CD4-positive, alpha-beta T cell (primary cell): ENCODE measurements around the gene ZNF366. TPM values are rescaled to one million over a fixed set of nuclear protein-coding genes. Genes with fewer than 3 reads are reported as not detected.

Experiments used
- ATAC-seq: fragments of 200-7000 bp; cut with Tn5 transposase; one replicate; pipeline ENCODE4 v1.10.0; 2022; ENCODE audit warnings: mild to moderate bottlenecking; ENCODE audit not compliant: poor library complexity
- CTCF ChIA-PET: fragments of 350-600 bp; sonication (Branson Sonifier 250); formaldehyde crosslinking; loops from one replicate; lab custom pipeline; 2021; ENCODE audit warnings: antibody characterized with exemption, inconsistent platforms; lab: Charles Lee
- POLR2A ChIA-PET: fragments of 350-600 bp; sonication (Branson Sonifier 250); formaldehyde crosslinking; loops from one replicate; lab custom pipeline; 2021; ENCODE audit warnings: antibody characterized with exemption, inconsistent platforms; lab: Charles Lee
- DNase-seq, 14 experiments: peaks; one replicate each; pipeline ENCODE4 v3.0.0-alpha.2; 2013 to 2020; ENCODE audit warnings: mixed read lengths in 2 of 14
- H3K27ac ChIP-seq, 2 donors: one replicate each; pipeline versions ENCODE4 v1.5.1 to v1.7.0; 2013; ENCODE audit warnings: low read length in 2 of 2, low read depth in 1 of 2, mild to moderate bottlenecking in 1 of 2
- H3K27me3 ChIP-seq, 2 experiments: 1 replicate in 1 of 2; 2 replicates in 1 of 2; pipeline versions ENCODE4 v1.6.1 to v1.7.0; 2013; ENCODE audit warnings: low read length in 2 of 2, control low read depth in 1 of 2, mild to moderate bottlenecking in 1 of 2, moderate library complexity in 1 of 2; ENCODE audit not compliant: insufficient read depth in 2 of 2, control insufficient read depth in 1 of 2
- H3K36me3 ChIP-seq: one replicate; pipeline ENCODE4 v1.6.1; 2013; ENCODE audit warnings: low read length, control low read depth; ENCODE audit not compliant: insufficient read depth
- H3K4me1 ChIP-seq: one replicate; pipeline ENCODE4 v1.6.1; 2013; ENCODE audit warnings: low read length, control low read depth; ENCODE audit not compliant: insufficient read depth
- H3K4me3 ChIP-seq: one replicate; pipeline ENCODE4 v1.5.1; 2013; ENCODE audit warnings: mild to moderate bottlenecking, low read length, moderate library complexity
- H3K9me3 ChIP-seq, 2 experiments: 1 replicate in 1 of 2; 2 replicates in 1 of 2; pipeline versions ENCODE4 v1.6.1 to v1.7.0; 2013; ENCODE audit warnings: low read length in 2 of 2, mild to moderate bottlenecking in 2 of 2, control low read depth in 1 of 2, moderate library complexity in 1 of 2; ENCODE audit not compliant: control insufficient read depth in 1 of 2, insufficient read depth in 1 of 2
- H3K27ac Mint-ChIP-seq: one replicate; pipeline ENCODE4 v1.8.0; 2020; ENCODE audit warnings: mixed read lengths
- H3K27me3 Mint-ChIP-seq: one replicate; pipeline ENCODE4 v1.8.0; 2021; ENCODE audit warnings: mixed read lengths
- H3K36me3 Mint-ChIP-seq: one replicate; pipeline ENCODE4 v1.8.0; 2021; ENCODE audit warnings: low read depth, mixed read lengths
- H3K4me1 Mint-ChIP-seq: one replicate; pipeline ENCODE4 v1.8.0; 2021; ENCODE audit warnings: low read depth, mixed read lengths
- H3K4me3 Mint-ChIP-seq: one replicate; pipeline ENCODE4 v1.8.0; 2020; ENCODE audit warnings: mild to moderate bottlenecking, mixed read lengths
- H3K9me3 Mint-ChIP-seq: one replicate; pipeline ENCODE4 v1.8.0; 2020; ENCODE audit warnings: mixed read lengths
- intact Hi-C, 2 experiments: fragments of 100-400 bp; cut with DNase I in 1 of 2; cut with micrococcal nuclease in 1 of 2; formaldehyde crosslinking; loops; one replicate each; pipeline versions ENCODE4 v1.15.1 to v1.9.0; 2023 to 2025; cut with DNase I, micrococcal nuclease
- total RNA-seq, 174 experiments: library from RNA in 2 of 174; stranded (reverse) in 2 of 174; gene quantifications; one replicate each; pipeline ENCODE4 v1.2.3 and lab custom pipeline; 2021 to 2026
- TF ChIP-seq, protein P1 (sequence below): fragments of 200-600 bp; IDR thresholded peaks from one replicate; pipeline ENCODE4 v1.8.0; 2022; ENCODE audit warnings: antibody characterized with exemption, mild to moderate bottlenecking

Gene ZNF366
- total RNA-seq, 2 experiments from 2014 or later: 0.06 to 0.14 TPM

DNA sequence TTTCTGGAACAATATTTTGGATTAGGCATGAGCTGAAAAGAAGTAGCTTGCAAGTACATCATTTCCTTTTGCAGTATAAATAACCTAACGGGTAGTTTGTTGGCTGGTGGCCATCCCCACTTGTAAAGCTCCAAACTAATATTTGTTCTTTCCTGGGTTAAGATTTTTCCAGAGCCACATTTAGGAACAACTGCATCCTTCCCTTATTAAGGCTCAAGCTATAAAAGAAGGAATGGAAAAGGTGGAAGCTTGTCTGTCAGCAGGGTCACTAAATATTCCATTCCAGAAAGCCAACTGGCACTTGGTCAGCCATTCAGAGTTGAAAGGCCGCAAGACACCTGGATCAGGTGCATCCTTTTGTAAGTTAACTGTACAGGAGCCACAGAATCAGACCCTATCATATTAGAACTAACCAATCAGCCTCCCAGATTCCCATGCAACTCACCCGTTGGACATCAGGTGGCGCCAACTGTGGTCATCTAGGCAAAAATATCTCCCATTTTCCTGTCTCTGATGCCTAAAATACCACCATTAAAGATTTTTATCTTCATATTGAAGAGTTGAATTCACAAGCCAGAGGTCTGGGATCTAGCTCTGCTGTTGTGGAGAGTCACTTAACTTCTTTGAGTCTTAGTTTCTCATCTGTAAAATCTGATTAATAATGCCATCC, 104.1 kb downstream of the ZNF366 start:
- Histone ChIP-seq H3K9me3 (peaks cover 6 to 16% of the 10 kb centered on the region in 2 experiments), H3K36me3 (no peaks in the 10 kb centered on the region), H3K27me3 (peaks cover 0 to 5% of the 10 kb centered on the region in 2 experiments), H3K4me1 (no peaks in the 10 kb centered on the region), H3K27ac (no peak overlapping the region), H3K4me3 (no peak overlapping the region)
- ChIA-PET POLR2A (no interaction called here), CTCF (no interaction called here)
- H3K4me3 Mint-ChIP-seq: no peak overlapping the region
- no peaks in the 10 kb centered on the region for H3K36me3 Mint-ChIP-seq
- ATAC-seq: no peak
- intact Hi-C loops: no loop called here
- TF ChIP-seq, protein P1, sequence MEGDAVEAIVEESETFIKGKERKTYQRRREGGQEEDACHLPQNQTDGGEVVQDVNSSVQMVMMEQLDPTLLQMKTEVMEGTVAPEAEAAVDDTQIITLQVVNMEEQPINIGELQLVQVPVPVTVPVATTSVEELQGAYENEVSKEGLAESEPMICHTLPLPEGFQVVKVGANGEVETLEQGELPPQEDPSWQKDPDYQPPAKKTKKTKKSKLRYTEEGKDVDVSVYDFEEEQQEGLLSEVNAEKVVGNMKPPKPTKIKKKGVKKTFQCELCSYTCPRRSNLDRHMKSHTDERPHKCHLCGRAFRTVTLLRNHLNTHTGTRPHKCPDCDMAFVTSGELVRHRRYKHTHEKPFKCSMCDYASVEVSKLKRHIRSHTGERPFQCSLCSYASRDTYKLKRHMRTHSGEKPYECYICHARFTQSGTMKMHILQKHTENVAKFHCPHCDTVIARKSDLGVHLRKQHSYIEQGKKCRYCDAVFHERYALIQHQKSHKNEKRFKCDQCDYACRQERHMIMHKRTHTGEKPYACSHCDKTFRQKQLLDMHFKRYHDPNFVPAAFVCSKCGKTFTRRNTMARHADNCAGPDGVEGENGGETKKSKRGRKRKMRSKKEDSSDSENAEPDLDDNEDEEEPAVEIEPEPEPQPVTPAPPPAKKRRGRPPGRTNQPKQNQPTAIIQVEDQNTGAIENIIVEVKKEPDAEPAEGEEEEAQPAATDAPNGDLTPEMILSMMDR: no peak
- no peaks in the 10 kb centered on the region for H3K4me1 Mint-ChIP-seq
- H3K27me3 Mint-ChIP-seq: peaks cover 16% of the 10 kb centered on the region
- H3K9me3 Mint-ChIP-seq: peaks cover 12% of the 10 kb centered on the region
- DNase-seq: no peak
- H3K27ac Mint-ChIP-seq: no peak overlapping the region

DNA sequence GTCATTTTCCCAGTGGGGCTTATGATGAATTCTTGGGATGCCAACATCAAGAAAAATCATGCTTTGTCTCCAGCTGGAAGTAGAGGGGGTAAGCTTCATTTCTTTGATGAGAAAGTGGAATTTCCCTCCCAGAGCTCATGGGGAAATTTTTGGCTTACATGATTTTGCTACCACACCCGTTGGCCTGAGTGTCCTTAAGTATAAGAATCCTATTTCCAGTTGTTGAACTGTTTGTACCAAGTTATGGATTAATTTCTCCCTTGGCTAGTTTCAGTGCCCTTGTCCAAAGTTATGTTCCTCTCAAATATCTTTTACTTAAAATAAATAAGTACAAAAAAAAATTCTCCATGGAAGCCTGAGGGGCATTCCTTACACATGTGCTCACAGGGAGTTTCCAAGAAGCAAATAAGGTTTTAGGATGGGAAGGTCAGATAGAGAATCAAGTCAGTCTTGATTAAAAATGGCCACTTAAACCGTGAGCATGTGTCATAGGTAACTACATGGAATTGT, 104.8 kb downstream of the ZNF366 start:
- Mint-ChIP-seq H3K9me3 (peaks cover 12% of the 10 kb centered on the region), H3K4me3 (no peak overlapping the region)
- POLR2A ChIA-PET: no interaction called here

DNA sequence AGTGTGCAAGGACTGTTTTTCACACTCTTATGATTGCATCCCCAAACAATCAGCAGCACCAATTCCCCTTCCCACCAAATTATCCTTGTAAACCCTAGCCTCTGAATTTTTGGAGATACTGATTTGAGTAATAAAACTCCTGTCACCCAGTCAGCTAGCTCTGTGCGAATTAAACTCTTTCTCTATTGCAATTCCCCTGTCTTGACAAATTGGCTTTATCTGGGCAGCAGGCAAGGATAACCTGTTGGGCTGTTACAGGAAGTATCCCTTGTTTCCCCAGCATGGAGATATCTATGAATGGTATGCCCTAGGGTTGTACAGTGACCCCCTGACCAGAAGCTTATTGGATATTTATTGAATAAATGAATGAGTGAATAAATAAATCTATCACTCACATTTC, 106.3 kb downstream of the ZNF366 start:
- Mint-ChIP-seq H3K36me3 (no peaks in the 10 kb centered on the region), H3K4me3 (no peak overlapping the region), H3K27ac (no peak overlapping the region), H3K27me3 (peaks cover 29% of the 10 kb centered on the region), H3K9me3 (peaks cover 12% of the 10 kb centered on the region), H3K4me1 (no peaks in the 10 kb centered on the region)
- H3K9me3 ChIP-seq: peaks cover 6 to 16% of the 10 kb centered on the region in 2 experiments
- no peak for DNase-seq
- no peak overlapping the region for H3K4me3 ChIP-seq
- intact Hi-C loops: no loop called here
- TF ChIP-seq, protein P1: no peak
- ChIA-PET CTCF (no interaction called here), POLR2A (no interaction called here)
- H3K27me3 ChIP-seq: peaks cover 0 to 5% of the 10 kb centered on the region in 2 experiments
- no peaks in the 10 kb centered on the region for H3K36me3 ChIP-seq
- no peaks in the 10 kb centered on the region for H3K4me1 ChIP-seq
- no peak for ATAC-seq
- H3K27ac ChIP-seq: no peak overlapping the region

More for the DNA sequence above, 104.8 kb downstream of the ZNF366 start:
- Histone ChIP-seq H3K27ac (no peak overlapping the region), H3K9me3 (peaks cover 6 to 16% of the 10 kb centered on the region in 2 experiments), H3K36me3 (no peaks in the 10 kb centered on the region), H3K27me3 (peaks cover 0 to 5% of the 10 kb centered on the region in 2 experiments), H3K4me1 (no peaks in the 10 kb centered on the region), H3K4me3 (no peak overlapping the region)
- H3K4me1 Mint-ChIP-seq: no peaks in the 10 kb centered on the region
- CTCF ChIA-PET: no interaction called here
- intact Hi-C loops: no loop called here
- no peaks in the 10 kb centered on the region for H3K36me3 Mint-ChIP-seq
- TF ChIP-seq, protein P1: no peak
- ATAC-seq (no peak), DNase-seq (no peak)
- peaks cover 21% of the 10 kb centered on the region for H3K27me3 Mint-ChIP-seq
- no peak overlapping the region for H3K27ac Mint-ChIP-seq
